HG02678 (cell line): ENCODE measurements around the gene COL18A1.

Source experiments
- ATAC-seq: cut with Tn5 transposase; IDR thresholded peaks from one replicate; pipeline ENCODE4 v1.9.1; 2021; ENCODE audit warnings: mild to moderate bottlenecking, moderate library complexity; ENCODE audit not compliant: unreplicated experiment

The COL18A1 gene

DNA sequence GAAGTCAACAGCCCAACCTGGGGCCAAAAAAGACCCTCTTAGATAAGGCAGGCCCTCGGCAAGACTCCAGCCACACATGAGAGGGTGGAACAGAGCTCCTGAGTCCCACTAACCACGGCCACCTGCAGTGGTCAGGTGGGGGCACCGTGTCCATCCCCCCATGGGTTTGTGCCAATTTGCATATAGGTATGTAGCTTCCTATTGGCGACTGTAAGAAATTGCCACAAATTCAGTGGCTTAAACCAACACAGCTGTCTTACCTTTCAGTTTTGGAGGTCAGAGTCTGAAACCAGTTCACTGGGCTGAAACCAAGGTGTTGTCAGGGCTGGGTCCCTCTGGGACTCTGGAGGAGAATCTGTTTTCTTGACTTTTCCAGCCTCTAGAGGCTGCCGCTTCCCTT lies 59.3 kb downstream of the COL18A1 start:
- no peak for ATAC-seq

DNA sequence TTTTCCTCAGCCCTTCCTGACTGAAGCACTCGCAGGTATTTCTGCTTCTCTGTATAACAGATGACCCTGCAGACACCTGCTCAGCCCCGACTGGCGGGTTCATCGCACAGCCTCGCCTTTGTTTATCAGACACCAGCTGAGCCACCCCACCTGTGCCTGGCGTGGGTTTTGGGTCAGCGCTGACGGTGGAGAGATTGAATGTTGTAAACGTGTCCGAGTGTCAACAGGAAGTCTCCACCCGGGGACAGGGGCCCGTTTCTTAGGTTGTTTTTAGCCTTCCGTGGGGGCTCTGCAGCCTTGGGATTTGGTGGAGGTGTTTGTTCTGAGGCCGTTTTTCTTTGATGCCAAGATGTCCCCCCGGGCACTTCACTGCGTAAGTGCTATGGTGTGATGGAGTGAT lies 60.1 kb downstream of the COL18A1 start:
- ATAC-seq: no peak

GRCh38 chr21:45465611-45466329 lies 60.8 kb downstream of the COL18A1 start:
- ATAC-seq: no peak

- ATAC-seq: no peak
Observed at GRCh38 chr21:45466330-45467220, 61.6 kb downstream of the COL18A1 start.

DNA sequence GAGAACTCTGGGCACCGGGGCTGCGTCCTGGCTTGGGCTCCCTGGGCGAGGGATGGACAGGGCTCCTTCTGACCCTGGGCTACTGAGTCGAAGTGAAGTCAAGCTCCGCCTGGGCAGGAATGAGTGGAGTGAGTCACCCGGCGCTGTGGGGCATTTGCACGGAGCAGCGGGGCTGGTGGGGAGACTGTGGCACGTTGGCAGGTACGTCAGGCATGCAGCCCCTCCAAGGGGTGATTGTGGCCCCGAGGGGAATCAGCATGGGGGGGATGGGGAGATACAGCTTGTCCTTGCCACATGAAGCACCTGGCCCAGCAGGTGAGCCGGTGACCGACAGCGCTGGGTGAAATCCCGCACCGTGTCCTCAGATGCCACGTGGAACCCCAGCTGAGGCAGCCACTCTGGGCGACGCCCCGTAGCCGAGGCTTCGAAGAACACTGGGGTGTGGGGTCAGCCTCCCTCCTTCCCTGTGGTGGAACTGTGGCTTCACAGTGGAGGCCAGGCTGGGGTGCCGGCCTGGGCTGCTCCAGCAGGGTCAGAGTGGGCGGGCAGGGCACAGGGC lies 62.3 kb downstream of the COL18A1 start:
- no peak for ATAC-seq

- ATAC-seq: no peak
Observed at GRCh38 chr21:45468051-45468970, 63.3 kb downstream of the COL18A1 start.

DNA sequence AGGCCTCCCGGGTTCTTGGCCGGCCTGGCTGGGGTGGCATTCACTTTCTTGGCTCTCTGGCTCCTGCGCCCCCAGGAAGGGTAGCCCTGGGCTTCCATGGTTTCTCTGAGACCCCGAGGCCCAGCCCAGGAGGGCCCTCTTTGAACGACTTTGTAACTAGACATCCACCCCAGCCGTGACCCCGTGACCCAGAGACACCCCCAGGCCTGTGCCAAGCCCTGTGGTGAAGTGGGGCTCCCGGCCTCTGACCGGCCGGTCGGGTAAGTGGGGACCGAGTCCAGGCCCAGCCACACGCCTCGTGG lies 64.0 kb downstream of the COL18A1 start:
- ATAC-seq: no peak

DNA sequence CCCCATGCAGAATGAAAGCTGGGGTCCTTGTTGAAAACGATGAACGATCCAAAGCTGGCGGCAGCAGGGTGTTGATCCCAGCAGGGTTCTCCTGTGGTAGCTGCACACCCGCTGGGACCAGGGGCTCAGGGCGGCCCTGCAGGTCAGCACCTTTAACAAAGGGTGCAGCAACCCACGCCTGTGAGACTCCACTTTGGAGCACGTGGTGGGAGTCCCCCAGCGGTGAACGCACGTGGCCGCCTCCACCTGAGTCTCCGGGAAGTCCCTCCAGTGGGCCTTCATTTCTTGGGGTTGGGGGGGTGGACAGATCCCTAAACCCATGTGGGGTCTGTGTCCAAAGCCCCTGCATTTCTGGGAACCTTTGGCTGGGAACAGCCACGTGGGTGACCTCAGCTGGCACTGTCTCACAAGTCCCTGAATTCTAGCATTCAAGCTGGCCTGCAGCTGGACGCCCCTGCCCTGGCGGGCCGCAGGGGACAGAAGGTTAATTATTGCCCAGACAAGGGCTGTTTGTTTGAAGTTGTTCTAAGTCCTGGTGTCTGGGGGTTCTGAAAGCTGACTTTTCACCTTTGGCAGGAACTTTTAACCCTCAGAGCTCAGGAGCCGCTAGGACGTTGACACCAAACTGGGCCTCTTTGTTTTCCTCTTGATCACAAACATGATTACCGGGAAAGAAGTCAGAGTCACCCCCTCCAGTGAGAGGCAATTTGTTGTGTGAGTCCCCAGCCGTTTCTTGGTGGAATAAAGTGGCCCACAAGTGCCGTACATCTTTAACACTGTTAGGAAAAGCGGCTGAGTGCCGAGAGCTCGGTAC lies 64.5 kb downstream of the COL18A1 start:
- ATAC-seq: no peak

DNA sequence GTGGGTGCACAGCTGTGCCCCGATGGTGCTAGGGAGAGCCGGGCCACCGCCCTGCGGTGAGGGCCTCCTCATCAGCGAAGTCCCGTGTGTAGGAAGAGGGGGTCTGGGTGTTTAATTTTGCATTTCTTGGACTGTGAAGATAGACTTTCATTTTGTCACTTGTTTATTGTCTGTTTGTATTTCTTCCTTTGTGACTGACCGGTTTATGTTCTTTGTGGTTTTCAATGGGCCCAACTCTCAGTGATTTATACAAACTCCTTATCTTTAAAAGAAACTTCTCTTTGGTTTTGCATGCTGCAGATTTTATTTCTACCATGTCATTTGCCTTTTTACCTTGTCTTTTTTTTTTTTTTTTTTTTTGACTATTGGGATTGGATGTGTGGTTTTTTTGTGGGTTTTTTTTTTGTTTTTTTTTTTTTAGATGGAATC lies 65.1 kb downstream of the COL18A1 start:
- no peak for ATAC-seq

DNA sequence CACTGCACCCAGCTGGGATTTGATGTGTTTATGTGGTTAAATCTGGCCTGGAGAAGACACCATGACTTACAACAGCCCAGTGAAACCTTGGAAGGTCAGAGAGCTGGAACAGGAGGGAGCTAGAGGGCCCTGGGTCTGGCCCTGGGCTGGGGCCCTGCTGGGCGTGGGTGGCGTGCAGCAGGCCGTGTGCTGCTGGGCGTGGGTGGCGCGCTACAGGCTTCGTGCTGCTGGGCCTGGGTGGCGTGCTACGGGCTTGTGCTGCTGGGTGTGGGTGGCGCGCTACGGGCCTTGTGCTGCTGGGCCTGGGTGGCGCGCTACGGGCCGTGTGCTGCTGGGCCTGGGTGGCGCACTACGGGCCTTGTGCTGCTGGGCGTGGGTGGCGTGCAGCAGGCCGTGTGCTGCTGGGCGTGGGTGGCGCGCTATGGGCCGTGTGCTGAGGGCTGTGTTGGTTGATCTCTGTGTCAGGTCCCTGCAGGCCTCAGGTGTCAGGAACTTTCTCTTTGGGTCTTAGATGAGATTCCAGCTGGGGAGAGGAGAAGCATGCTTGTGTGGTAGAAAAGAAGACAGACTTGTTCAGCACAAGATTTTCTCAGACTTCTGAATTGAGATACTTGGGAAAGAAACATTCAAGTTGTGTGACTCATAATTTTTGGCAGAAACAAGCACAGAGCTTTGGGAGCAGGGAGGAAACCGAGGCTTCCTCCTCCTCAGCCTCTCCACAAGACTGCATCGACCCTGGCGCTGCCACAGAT lies 66.0 kb downstream of the COL18A1 start:
- ATAC-seq: no peak

DNA sequence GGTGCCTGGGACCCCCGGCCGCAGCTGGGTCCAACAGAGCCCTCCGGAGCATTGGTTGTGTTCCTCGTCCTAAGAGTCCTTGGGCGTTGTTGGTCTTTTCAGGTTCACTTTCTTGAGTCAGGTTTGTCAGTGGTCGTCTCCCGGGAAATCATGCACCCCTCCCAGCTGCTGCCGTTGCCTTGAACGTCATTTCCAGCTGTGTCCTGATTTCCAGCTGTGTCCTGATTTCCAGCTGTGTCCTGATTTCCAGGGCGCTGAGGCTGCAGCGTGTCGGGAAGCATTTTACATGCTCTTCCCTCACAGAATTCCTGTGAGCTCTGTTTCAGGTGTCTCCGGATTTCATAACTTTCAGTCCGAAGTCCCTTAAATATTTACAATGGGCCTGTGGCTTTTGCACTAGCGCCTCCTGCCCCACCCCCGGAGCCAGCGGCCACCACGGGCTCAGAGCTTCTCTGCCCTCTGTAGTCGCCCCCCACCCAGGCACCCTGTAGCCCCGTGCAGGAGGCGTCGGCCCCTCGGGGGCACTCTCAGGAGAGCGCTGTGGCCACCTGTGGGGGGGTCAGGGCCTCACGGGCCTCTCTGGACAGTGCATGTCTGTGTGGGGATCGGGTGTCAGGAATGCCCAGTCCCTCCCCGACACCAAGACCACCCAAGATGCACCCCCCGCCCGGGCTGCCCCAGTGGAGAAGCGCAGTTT lies 66.7 kb downstream of the COL18A1 start:
- ATAC-seq: no peak

GRCh38 chr21:45472445-45473365 lies 67.7 kb downstream of the COL18A1 start:
- ATAC-seq: no peak

GRCh38 chr21:45473496-45474322 lies 68.7 kb downstream of the COL18A1 start:
- no peak for ATAC-seq

GRCh38 chr21:45474323-45474950 lies 69.5 kb downstream of the COL18A1 start:
- ATAC-seq: no peak

- no peak for ATAC-seq
Observed at GRCh38 chr21:45475004-45475685, 70.2 kb downstream of the COL18A1 start.
